Keratinocyte (primary cell): ENCODE measurements around the gene MED23.

ENCODE experiments used
- CTCF ChIP-seq, 3 experiments: IDR thresholded peaks in 1 of 3; conservative IDR thresholded peaks in 1 of 3; optimal IDR thresholded peaks in 1 of 3; 2 replicates in 2 of 3; 3 replicates in 1 of 3; pipeline versions ENCODE3 to v1.5.1; 2011; ENCODE audit warnings: low read length in 3 of 3, mild to moderate bottlenecking in 3 of 3, moderate library complexity in 2 of 3, control low read depth in 1 of 3, inconsistent platforms in 1 of 3; ENCODE audit not compliant: insufficient read depth in 2 of 3; ENCODE audit errors: extremely low read depth in 1 of 3
- EZH2 ChIP-seq: IDR thresholded peaks from one replicate; pipeline ENCODE4 v1.6.1; 2012; ENCODE audit warnings: inconsistent platforms, mild to moderate bottlenecking, low read length, moderate library complexity

GRCh38 chr6:131613296-131613925 is 14.6 kb downstream of the MED23 start:
- TF ChIP-seq CTCF (optimal IDR thresholded peaks at IDR 0.05 in 1 of 3, IDR thresholded peaks at IDR 0.05 in 1 of 3, conservative IDR thresholded peaks at IDR 0.05 in 1 of 3; ENCODE audit: extremely low read depth in 1 of 3, insufficient read depth in 2 of 3, low read length in 3 of 3), result no peak
- no peak for TF ChIP-seq EZH2
